MCF 10A (cell line): ENCODE results near the gene KIF17. TPM values are rescaled to one million over a fixed set of nuclear protein-coding genes. Genes with fewer than 3 reads are reported as not detected.
"Not testable (repeated sequence)": the region's sequence is repeated elsewhere in the genome, so short reads cannot be mapped to it uniquely, and the experiment has no call there.

ENCODE experiments used
- BruUV-seq: library from RNA; stranded (reverse); fragments of 400-500 nt; replicated peaks from 2 replicates; lab custom pipeline; 2021; lab: Mats Ljungman, UMichigan
- CTCF ChIA-PET: fragments of 300-600 bp; sonication (Branson Sonifier 250); formaldehyde crosslinking; extraction: SDS; loops from one replicate; lab custom pipeline; 2021; ENCODE audit warnings: antibody characterized with exemption, inconsistent platforms; lab: Yijun Ruan, JAX
- POLR2A ChIA-PET: fragments of 300-600, 350-650 bp; sonication (Branson Sonifier 250); formaldehyde crosslinking; extraction: SDS; loops from one replicate; lab custom pipeline; 2020; ENCODE audit warnings: antibody characterized with exemption, inconsistent platforms; lab: Yijun Ruan, JAX
- DNase-seq: peaks from one replicate; pipeline ENCODE4 v3.0.0-alpha.2; 2018; ENCODE audit not compliant: unreplicated experiment
- H3K27ac Mint-ChIP-seq: one replicate; pipeline ENCODE4 v1.8.0; 2022; ENCODE audit warnings: mild to moderate bottlenecking, low read depth, mixed read lengths; ENCODE audit not compliant: unreplicated experiment
- H3K27me3 Mint-ChIP-seq: one replicate; pipeline ENCODE4 v1.8.0; 2022; ENCODE audit warnings: mixed read lengths; ENCODE audit not compliant: insufficient read depth, unreplicated experiment
- H3K36me3 Mint-ChIP-seq: one replicate; pipeline ENCODE4 v1.8.0; 2022; ENCODE audit warnings: mild to moderate bottlenecking, moderate library complexity, mixed read lengths; ENCODE audit not compliant: insufficient read depth, unreplicated experiment
- H3K4me1 Mint-ChIP-seq: one replicate; pipeline ENCODE4 v1.8.0; 2022; ENCODE audit warnings: mixed read lengths; ENCODE audit not compliant: insufficient read depth, unreplicated experiment
- H3K4me3 Mint-ChIP-seq: one replicate; pipeline ENCODE4 v1.8.0; 2022; ENCODE audit warnings: mild to moderate bottlenecking, moderate library complexity, mixed read lengths; ENCODE audit not compliant: unreplicated experiment
- H3K9me3 Mint-ChIP-seq: one replicate; pipeline ENCODE4 v1.8.0; 2022; ENCODE audit warnings: mixed read lengths; ENCODE audit not compliant: unreplicated experiment
- CTCF ChIP-seq: fragments of 200-600 bp; IDR thresholded peaks from one replicate; pipeline ENCODE4 v1.8.0; 2022; ENCODE audit warnings: antibody characterized with exemption, mild to moderate bottlenecking; ENCODE audit not compliant: unreplicated experiment
- intact Hi-C: fragments of 100-400 bp; cut with micrococcal nuclease; formaldehyde crosslinking; loops from 2 replicates; pipeline ENCODE4 v1.14.1; 2022
- total RNA-seq: library from RNA; stranded (reverse); gene quantifications from 2 replicates; pipeline ENCODE4 v1.2.3, GENCODE V29; 2022

Gene KIF17
- total RNA-seq, 1 experiment from 2014 or later: 0.19 TPM

- POLR2A ChIA-PET: no interaction called here
- BruUV-seq: no TSS peak
- Mint-ChIP-seq H3K27me3 (no peaks in the 10 kb centered on the region), H3K36me3 (no peaks in the 10 kb centered on the region), H3K27ac (no peak overlapping the region), H3K4me3 (no peak overlapping the region), H3K4me1 (no peaks in the 10 kb centered on the region), H3K9me3 (no peaks in the 10 kb centered on the region)
- CTCF ChIA-PET: interaction anchor here (1.7 kb wide), 1 partner anchor 15 kb away, joined by 5 read pairs; no protein-coding TSS in a partner anchor
- intact Hi-C loops: no loop called here
- no peak for DNase-seq
- no peak for TF ChIP-seq CTCF
Measured at GRCh38 chr1:20681999-20682398, 35.8 kb downstream of the KIF17 start.

GRCh38 chr1:20680269-20680668 is 37.5 kb downstream of the KIF17 start:
- Mint-ChIP-seq H3K4me3 (no peak overlapping the region), H3K27me3 (no peaks in the 10 kb centered on the region), H3K36me3 (no peaks in the 10 kb centered on the region), H3K9me3 (no peaks in the 10 kb centered on the region), H3K27ac (no peak overlapping the region), H3K4me1 (no peaks in the 10 kb centered on the region)
- no peak for DNase-seq
- POLR2A ChIA-PET: interaction anchor here (0.8 to 1.1 kb wide), 2 partner anchors 53 to 106 kb away, joined by 3 to 5 read pairs; no protein-coding TSS in a partner anchor
- TF ChIP-seq CTCF: no peak
- CTCF ChIA-PET: interaction anchor here (0.6 kb wide), 1 partner anchor 400 kb away, joined by 3 read pairs; no protein-coding TSS in a partner anchor
- intact Hi-C loops: no loop called here
- no TSS peak for BruUV-seq

- Mint-ChIP-seq H3K27me3 (no peaks in the 10 kb centered on the region), H3K27ac (no peak overlapping the region), H3K9me3 (no peaks in the 10 kb centered on the region), H3K36me3 (no peaks in the 10 kb centered on the region), H3K4me1 (no peaks in the 10 kb centered on the region), H3K4me3 (no peak overlapping the region)
- no TSS peak for BruUV-seq
- intact Hi-C loops: no loop called here
- CTCF ChIA-PET: interaction anchor here (0.9 kb wide), 1 partner anchor 17 kb away, joined by 3 read pairs; no protein-coding TSS in a partner anchor
- no peak for DNase-seq
- no peak for TF ChIP-seq CTCF
- POLR2A ChIA-PET: no interaction called here
Measured at GRCh38 chr1:20678599-20678998, 39.2 kb downstream of the KIF17 start.

- H3K4me1 Mint-ChIP-seq, H3K9me3 Mint-ChIP-seq, H3K4me3 Mint-ChIP-seq, H3K36me3 Mint-ChIP-seq, CTCF ChIA-PET, H3K27ac Mint-ChIP-seq, H3K27me3 Mint-ChIP-seq, BruUV-seq, intact Hi-C loops, POLR2A ChIA-PET, DNase-seq: not testable (repeated sequence)
Measured at GRCh38 chr1:20673626-20674025, 44.2 kb downstream of the KIF17 start.
